Measurements from ENCODE around the gene ACE2.

ACE2 gene

DNA sequence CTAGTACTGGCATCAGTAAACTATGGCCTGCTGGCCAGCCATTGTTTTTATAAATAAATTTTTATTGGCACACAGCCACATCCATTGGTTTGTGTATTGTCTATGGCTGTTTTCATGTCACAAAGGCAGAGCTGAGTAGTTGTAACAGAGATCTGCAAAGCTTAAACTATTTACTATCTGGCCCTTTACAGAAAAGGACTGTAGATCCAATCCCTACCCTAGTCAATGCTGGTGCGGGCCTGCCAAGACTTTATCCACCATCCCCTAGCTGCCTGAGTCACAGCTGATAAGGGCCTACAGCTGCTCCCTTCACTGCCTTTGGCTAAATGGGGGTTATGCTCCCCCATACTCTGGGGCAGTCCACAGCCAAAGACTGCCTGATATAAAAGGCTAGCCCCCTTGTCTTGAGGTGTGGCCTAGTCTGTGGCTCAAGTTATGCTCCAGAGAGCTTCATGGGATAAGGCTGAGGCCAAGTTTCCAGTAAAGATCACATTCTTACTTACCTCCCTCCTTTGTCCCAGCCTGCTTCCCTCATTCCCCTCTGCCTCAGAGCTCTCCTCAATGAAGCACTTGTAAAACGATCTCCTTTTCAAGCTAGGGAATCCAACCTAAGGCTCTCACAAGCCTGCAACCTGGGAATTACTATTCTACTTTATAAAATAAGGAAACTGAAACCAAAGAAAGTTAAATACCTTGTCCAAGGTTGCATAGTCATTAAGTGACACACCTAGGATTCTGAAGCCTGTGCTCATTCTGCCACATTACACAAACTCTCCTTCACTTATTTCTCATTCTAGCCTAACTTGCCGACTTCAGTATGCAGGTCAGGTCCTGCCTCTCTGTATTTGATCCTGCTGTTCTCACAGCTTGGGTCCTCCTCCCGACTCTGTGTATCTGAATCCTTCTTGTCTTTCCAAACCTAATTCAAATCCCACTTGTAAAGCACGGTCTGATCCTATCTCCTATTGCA lies 20.7 kb downstream of the ACE2 start:
- DNase-seq (ENCODE audit: extremely low read depth in 1 of 2, low read depth in 1 of 2), result no peak

DNA sequence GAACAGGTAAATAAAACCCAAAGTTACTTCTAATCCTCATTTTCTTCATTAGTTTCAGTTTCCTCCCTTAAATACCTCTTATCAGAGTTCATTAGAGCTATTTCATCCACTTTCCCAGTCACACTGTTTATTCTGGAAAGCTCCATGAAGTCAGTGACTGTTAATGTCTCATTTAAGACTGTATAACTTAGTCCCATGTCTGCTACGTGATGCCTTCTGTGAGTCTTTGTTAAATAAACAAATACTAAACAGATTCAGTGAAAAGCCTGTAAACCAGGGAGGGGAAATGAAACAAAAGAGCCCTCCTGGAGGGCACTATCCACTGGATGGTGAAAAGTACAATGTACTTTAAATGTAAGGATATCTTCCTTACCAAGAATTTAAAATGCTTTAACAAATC lies 24.7 kb downstream of the ACE2 start:
- no peak for DNase-seq (ENCODE audit: extremely low read depth in 1 of 2, low read depth in 1 of 2)

DNA sequence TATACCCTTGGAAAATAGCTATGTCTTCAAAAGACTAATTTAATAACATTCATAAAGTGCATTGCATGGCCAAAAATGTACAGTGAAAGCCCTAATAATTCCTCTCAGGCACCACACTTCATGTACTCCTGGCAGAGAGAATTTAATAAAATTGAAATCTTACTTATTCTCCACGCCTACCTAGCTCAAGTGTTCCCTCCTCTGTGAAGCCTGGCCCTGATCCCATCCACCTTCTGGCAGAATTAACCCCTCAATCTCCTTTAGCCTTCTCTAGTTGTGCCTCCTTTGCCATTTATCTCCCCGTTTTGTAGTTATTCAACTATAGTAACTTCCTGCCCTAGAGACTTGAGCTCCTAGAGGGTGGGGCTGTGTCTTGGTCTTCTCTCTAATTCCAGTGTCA lies 26.7 kb downstream of the ACE2 start:
- no peak for DNase-seq (ENCODE audit: extremely low read depth in 1 of 2, low read depth in 1 of 2)

DNA sequence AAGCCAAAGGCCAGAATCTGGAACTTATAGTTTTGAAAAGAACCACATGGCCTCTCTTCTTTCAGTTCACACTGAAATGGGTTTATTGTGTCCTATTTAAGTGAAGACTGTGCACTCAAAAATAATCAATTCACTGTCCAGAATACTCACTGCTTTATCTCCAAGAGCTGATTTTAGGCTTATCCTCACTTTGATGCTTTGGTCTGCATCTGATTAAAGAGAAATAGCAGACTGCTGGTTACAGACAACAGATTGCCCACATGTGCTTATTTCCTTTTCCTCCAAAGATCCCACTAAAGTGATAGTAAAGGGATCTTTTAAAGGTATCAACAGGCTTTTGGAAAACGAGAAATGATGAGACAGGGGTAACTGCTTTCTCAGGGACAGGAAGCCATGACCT lies 30.6 kb downstream of the ACE2 start:
- DNase-seq (ENCODE audit: extremely low read depth in 1 of 2, low read depth in 1 of 2), result no peak

DNA sequence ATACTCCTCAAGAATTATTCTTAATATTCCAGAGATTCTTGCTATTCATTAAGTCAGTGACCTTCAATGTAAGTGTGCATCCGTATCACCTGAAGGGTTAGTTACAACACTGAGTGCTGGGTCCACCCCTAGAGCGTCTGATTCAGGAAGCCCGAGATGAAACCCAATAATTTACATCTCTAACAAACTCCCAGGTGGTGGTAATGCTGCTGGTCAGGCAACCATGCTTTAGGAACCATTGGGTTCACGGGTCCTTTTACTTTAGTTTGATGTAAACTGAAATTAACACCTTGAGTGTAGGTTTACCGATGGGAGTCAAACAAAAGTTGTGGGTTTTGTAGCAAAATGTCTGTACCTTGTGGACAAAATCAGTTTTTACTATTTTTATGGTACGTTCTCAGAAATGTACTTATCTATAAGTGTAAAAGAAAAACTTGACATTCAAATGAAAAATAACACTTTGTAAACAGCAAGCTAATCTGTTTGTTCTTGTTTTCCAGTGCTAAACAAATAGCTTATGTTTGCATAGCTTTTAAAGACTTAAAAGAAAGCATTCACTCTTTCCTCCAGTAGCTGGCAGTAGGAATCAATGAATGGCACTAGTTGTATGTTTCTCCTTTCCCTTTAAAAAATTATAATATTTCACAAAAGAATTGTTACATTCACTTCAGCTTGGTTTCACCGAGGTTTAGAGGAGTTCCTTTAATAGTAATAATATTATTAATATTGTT lies 32.7 kb downstream of the ACE2 start:
- DNase-seq (ENCODE audit: extremely low read depth in 1 of 2, low read depth in 1 of 2), result no peak

DNA sequence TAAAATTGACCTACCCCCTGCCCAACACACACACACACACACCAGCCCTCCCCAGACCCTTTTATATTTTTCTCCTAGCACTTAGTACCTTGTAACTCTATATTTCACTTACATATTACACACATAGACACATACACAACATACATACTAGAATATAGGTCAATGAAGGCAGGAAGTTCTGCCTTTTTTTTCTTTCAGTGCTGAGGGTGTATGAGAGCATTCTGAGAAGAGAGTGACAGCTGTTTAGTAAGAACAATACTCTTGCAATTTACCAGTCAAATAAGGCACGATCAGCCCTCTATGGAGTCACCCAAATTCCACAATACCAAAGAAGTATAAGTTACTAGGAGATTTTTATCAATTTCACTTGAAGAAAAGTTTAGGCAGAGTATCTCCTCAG lies 33.5 kb downstream of the ACE2 start:
- DNase-seq (ENCODE audit: extremely low read depth in 1 of 2, low read depth in 1 of 2), result no peak

DNA sequence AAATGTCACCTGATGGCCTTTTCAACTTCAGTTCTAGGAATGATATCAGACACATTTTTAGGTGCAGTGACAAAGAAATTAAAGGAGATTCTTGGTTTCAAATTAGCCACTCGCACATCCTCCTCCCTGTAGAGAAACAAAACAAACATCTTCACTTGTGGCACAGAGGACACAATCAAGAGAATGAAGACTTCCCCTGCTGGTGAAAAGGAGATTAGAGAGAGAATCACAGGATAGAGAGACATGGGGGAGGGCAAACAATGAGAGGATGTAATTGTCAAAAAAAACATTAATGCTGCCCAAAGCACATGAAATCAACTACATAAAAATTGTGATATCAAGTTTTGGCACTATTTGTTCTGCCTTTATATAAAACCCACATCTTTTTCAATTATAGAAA lies 34.5 kb downstream of the ACE2 start:
- no peak for DNase-seq (ENCODE audit: extremely low read depth in 1 of 2, low read depth in 1 of 2)

DNA sequence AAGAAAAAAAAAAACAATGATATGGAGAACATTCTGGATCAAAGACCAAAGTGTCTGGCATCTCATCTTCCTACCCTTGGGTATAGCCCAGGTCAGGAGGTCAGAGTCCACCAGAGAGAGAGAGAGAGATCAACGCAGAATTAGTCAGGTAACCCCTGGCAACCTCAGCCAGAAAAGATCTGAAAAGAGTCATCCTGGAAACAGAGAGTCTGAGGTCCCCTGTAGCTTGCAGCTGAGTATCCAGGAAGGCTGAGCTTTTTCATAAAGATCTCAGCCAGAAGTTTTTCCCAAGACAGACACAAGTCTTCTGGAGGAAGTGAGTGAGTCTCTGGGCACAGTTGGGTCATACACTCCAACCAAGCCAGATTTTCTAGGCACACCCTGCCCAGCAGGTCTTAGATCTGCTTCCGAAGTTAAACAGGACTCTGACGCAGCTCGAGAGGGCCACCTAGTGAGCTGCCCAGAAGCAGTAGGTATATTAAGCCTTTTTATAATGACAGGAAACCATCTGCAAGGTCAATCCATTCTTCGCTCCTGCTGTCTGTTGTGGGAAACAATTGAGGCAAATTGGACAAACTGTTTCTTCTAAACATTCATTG lies 35.7 kb downstream of the ACE2 start:
- peak in 1 of 2 donors; percentile 6 for DNase-seq (ENCODE audit: extremely low read depth in 1 of 2, low read depth in 1 of 2)

DNA sequence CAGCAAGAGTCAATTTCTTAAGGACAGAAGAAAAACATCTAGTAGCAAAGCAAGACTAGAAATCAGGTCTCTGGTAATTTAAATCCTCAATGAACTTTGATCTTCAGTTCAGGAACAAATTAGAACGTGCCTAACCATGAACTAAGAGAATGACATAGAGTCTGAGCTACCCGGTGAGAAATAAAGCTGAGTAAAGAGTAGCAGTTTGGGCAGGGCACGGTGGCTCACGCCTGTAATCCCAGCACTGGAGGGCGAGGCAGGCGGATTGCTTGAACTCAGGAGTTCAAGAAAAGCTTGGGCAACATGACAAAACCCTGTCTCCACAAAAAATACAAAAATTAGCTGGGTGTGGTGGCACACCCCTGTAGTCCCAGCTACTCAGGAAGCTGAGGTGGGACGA lies 37.7 kb downstream of the ACE2 start:
- DNase-seq (ENCODE audit: extremely low read depth in 1 of 2, low read depth in 1 of 2), result no peak

DNA sequence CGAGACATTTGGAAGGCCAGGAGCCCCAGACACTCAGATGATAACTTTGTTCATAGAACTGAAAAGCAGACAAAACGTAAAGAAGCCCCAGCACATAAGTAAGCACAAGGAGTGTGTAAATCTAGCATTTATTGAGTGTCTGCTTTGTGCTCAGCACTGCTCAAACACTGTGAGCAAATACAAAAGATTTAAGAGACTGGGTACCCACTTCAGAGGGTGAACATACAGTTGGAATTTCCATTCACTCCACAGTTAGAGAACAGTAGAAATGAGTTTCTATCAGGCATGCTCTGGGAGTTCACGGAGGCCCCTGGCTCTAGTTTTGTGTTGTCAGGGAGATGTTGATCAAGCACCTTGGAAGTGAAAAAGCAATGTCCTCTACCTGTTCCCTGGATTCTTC lies 39.8 kb downstream of the ACE2 start:
- DNase-seq (ENCODE audit: extremely low read depth in 1 of 2, low read depth in 1 of 2), result no peak

DNA sequence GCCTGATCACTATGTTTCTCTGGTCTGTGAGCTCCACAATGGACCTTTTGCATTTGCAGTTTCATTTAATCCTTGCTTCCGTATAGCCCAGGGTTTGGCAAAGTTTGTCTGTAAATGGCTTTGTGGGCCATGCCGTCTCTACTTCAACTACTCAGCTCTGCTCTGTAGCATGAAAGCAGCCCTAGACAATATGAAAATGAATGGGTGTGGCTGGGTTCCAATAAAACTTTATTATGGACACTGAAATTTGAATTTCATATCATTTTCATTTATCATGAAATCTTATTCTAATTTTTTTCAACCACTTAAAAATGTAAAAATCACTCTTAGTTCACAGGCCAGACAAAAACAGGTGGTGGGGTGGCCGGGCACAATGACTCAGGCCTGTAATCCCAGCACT lies 41.5 kb downstream of the ACE2 start:
- no peak for DNase-seq (ENCODE audit: extremely low read depth in 1 of 2, low read depth in 1 of 2)

DNA sequence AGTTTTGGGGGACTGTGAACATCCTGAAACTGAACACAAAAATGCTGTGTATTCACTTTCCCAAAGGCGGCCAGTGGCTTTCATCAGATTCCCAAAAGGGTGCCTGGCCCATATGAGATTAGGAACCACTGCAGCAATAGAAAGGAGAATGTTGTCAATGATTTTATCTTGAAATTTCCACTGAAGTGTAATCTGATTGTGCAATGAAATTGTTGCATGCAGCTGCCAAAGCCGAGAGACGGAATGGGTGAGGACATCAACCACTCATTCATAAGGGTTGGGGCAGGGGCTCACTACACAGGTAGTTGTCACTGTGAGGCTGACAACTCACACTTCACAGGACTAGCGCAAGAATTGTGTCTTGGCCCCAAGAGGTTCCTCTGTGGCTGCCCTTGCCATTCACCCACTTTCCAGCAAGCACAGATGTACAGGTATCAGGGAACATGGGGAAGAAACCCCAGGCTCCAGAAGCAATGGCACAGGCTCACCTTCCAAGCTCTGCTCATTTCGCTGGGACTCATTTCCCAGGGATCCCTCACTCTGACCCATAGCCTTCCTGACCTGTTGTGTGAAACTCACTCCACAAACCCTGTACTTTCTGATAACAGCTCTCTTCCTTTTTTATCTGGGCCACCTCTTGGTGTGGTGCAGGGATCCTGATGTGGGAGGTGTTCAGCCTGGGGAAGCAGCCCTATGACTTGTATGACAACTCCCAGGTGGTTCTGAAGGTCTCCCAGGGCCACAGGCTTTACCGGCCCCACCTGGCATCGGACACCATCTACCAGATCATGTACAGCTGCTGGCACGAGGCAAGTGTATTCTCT lies 51.4 kb downstream of the ACE2 start:
- no peak for DNase-seq (ENCODE audit: extremely low read depth in 1 of 2, low read depth in 1 of 2)

DNA sequence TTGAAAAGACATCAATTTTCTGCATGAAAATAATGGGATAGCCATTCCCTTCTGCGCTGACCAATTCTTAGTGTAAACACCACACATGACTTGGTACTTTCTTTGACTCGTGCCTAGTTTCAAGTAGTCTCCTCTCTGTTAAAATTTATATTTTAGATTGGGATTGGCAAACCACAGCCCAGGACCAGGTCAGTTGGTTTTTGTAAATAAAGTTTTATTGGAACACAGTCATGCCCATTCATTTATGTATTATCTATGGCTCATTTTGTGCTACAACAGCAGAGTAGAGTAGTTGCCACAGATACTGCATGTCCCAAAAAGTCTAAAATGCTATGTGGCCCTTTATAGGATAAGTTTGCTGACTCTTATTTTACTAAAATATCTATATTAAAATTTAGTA lies 53.4 kb downstream of the ACE2 start:
- no peak for DNase-seq (ENCODE audit: extremely low read depth in 1 of 2, low read depth in 1 of 2)

DNA sequence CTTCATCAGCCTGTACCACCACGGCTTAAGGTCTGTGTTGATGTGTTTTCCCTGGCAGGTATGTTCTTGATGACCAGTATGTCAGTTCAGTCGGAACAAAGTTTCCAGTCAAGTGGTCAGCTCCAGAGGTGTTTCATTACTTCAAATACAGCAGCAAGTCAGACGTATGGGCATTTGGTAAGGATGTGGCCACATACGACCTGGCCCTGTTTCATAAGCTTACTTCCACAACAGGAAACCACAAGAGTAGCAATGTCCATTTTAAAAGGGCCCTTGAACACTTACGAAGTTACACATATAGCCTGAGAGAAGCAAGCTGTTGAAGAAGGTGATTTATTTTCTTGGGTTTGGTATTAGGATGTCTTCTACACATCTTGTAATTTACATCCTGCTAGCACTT lies 54.0 kb downstream of the ACE2 start:
- DNase-seq (ENCODE audit: extremely low read depth in 1 of 2, low read depth in 1 of 2), result no peak

DNA sequence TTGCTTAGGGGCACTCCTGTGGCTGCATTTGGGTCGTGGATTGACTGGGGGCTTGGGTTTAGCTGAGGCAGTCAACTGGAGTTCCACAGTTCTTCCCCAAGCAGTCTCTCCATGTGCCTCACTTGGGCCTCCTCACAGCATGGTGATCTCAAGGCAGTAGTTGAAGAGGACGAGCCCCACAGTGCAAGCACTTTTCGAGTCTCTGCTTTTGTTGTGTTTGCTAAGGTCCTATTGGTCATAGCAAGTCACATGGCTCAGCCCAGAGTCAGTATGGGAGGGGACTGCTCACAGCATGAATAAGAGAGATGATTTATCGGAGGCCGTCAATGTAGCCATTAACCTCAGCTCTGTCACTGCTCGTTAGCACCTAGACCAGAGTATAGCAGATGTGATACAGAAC lies 70.4 kb downstream of the ACE2 start:
- DNase-seq (ENCODE audit: extremely low read depth in 1 of 2, low read depth in 1 of 2), result no peak

DNA sequence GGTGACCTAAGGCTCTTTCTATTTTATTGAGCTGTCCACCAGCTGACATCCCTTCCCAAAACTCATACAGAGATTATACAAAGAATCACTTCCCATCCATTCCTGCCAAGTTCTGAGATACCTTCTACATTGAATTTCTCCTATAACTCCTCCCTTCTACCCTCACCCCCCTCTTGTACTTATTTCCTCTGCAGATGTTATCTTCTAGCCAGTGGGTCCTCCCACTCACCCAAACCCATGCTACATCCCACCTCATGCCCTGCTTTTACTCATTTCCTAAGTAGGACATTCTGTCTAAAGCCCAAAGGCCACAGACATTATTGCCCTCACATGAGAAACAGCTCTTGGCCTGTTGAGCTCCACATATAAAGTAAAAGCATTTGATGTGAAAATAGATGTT lies 71.6 kb downstream of the ACE2 start:
- DNase-seq (ENCODE audit: extremely low read depth in 1 of 2, low read depth in 1 of 2), result no peak

DNA sequence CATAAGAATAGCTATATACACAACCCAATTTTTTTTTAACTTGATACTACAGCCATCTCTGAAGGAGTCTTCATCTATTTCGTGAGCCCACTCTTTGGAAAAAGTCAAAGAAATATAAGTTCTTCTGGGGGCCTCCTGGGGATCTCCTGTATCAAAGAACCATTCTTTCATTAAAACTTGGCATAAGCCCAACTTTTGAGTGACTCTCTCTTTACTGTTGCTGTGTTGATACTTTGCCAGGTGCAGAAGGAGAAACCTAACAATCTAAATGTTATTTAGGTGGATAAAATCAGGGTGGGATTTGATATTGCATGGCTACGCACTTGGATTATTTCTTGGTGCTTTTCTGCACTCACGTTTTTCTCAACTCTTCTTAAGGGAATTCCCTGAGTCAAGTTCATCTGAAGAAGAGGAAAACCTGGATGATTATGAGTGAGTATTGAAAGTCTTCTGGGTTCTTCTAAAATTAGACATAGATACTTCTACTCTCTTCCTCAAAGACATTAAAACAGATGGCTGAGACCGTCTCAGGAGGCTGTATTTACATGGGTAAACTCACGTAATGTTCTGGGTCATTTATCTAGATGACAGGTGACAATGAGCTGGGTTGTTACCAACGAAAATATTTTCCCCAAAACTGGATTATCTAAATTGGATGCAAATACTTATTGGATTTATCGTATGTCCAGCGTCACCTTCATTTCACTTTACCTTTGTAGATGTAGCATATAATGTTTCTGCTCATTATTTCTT lies 74.9 kb downstream of the ACE2 start:
- no peak for DNase-seq (ENCODE audit: extremely low read depth in 1 of 2, low read depth in 1 of 2)

DNA sequence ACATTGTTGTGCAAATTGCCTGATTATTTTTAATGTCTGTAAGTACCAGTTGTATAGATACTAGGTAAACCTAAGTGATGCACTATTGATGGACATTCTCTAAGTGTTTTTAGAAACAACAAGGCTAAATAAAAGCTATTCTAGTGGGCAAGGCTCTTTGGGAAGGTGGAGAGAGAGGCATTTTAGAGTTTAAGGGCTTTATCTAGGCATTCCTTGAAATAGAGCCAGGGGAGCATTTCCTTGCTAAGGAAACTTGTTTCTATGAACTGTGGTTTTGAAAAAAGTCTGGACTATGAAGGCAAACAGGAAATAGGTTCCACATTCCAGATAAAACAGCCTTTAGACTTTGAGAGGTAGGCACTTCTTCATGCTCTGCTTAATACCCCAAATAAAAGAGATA lies 76.3 kb downstream of the ACE2 start:
- DNase-seq (ENCODE audit: extremely low read depth in 1 of 2, low read depth in 1 of 2), result no peak

DNA sequence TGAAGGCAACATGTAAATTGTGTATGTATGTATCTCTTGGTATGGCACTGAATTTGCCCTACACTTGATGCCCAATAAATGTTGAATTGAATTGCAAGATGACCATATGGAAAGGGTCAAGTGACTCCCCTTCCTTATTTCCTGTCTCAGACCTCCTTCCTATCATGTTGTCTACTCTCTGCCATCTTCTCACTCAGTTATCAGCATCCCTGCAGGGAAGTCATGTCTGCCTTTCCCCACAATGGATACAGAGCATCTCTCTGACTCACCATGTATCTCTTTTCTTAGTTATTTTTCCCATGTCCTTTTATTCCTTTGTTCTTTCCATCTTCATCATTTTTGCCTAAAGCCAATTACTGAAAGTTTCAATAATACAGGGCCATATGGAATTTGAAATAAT lies 77.7 kb downstream of the ACE2 start:
- DNase-seq (ENCODE audit: extremely low read depth in 1 of 2, low read depth in 1 of 2), result no peak

DNA sequence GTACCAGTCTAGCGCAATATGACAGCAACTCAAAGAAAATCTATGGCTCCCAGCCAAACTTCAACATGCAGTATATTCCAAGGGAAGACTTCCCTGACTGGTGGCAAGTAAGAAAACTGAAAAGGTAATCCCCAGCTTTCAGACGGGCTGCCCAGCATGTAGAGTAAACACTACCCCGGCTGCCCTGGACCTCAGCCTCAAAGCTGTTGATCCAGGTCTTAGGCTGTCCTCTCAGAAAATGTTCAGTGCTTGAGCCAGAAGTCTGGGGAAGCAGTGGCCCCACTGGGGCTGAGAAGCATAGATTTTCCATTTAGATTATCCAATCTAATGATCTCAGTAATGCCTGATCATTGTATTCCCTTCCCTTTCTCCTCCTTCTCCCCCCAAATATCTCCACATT lies 78.3 kb downstream of the ACE2 start:
- DNase-seq (ENCODE audit: extremely low read depth in 1 of 2, low read depth in 1 of 2), result no peak

Measured in stimulated activated CD8-positive, alpha-beta memory T cell treated with anti-CD3 and anti-CD28 coated beads, Interleukin-7, amount 100 ng/mL, for 48 hours (primary cell).